Measurements from ENCODE around the gene PCDHGA4. TPM values are rescaled to one million over a fixed set of nuclear protein-coding genes. Genes with fewer than 3 reads are reported as not detected.
A peak's percentile ranks its signal among the peaks of the same experiment; 100 is the strongest.

Gene PCDHGA4
- total and polyA plus RNA-seq, 2 of the 13 experiments (the other 11 are each of a cell fraction or from before 2014, with no cell fraction given), result 0.49 to 0.58 TPM

- TF ChIP-seq HNRNPUL1 (IDR thresholded peaks at IDR 0.05; ENCODE audit: low read depth, low read length) (no peak), RELA (CRISPR knock-in tag; IDR thresholded peaks at IDR 0.05) (peak; percentile 84), HNF4G (IDR thresholded peaks at IDR 0.05; ENCODE audit: borderline replicate concordance, low read depth, low read length) (no peak), HNF4G (CRISPR knock-in tag; IDR thresholded peaks at IDR 0.05; ENCODE audit: borderline replicate concordance, low read depth) (peak; percentile 80; the same call in 1 of the 2 replicates), IRF2 (CRISPR knock-in tag; IDR thresholded peaks at IDR 0.05) (peak; percentile 63; the same call in 1 of the 2 replicates), THAP9 (CRISPR knock-in tag; IDR thresholded peaks at IDR 0.05; ENCODE audit: borderline replicate concordance) (peak; percentile 92), JDP2 (CRISPR knock-in tag; IDR thresholded peaks at IDR 0.05; ENCODE audit: borderline replicate concordance) (no peak), TP53 (CRISPR knock-in tag; conservative IDR thresholded peaks at IDR 0.05) (0 out of 2 replicates have a peak, but pooled peaks have one; percentile 16), ZSCAN20 (CRISPR knock-in tag; IDR thresholded peaks at IDR 0.05; ENCODE audit: borderline replicate concordance) (no peak), ZSCAN22 (CRISPR knock-in tag; IDR thresholded peaks at IDR 0.05) (no peak), MTERF4 (CRISPR knock-in tag; IDR thresholded peaks at IDR 0.05) (no peak; the same call in 1 of the 2 replicates), TFE3 (CRISPR knock-in tag; IDR thresholded peaks at IDR 0.05) (no peak), KLF6 (CRISPR knock-in tag; IDR thresholded peaks at IDR 0.05) (peak; percentile 83; the same call in 1 of the 2 replicates), TEAD2 (CRISPR knock-in tag; IDR thresholded peaks at IDR 0.05) (no peak), ZNF687 (CRISPR knock-in tag; IDR thresholded peaks at IDR 0.05) (peak; percentile 96), MYNN (CRISPR knock-in tag; IDR thresholded peaks at IDR 0.05; ENCODE audit: low read depth) (0 out of 2 replicates have a peak, but pooled peaks have one; percentile 70), ZNF234 (CRISPR knock-in tag; conservative IDR thresholded peaks at IDR 0.05) (peak; percentile 64; the same call in 1 of the 2 replicates), KMT2B (CRISPR knock-in tag; IDR thresholded peaks at IDR 0.05) (peak; percentile 77), KDM1A (CRISPR knock-in tag; IDR thresholded peaks at IDR 0.05) (no peak), MYC (CRISPR knock-in tag; IDR thresholded peaks at IDR 0.05; ENCODE audit: borderline replicate concordance) (peak; percentile 52; the same call in 1 of the 2 replicates)
Measured at GRCh38 chr5:141320225-141321169, 34.3 kb upstream of the PCDHGA4 start, which contains the start of gene TAF7 (continued).

All from HepG2 (cell line).